ENCODE measurements around the gene MBTD1. TPM values are rescaled to one million over a fixed set of nuclear protein-coding genes. Genes with fewer than 3 reads are reported as not detected.

The MBTD1 gene
- total and polyA plus RNA-seq, 7 donors = 4.8 to 16.1 (median 12.5) TPM

GRCh38 chr17:51155416-51155815, 104.4 kb downstream of the MBTD1 start:
- WGBS, 2 donors = 95 to 98% methylated on average over 8 of the region's 8 CpGs
- Histone ChIP-seq H3K4me1 (peaks cover 0 to 22% (median 18%) of the 10 kb centered on the region in 4 donors), H3K27me3 (no peaks in the 10 kb centered on the region), H3K9me3 (no peaks in the 10 kb centered on the region), H3K4me3 (no peak overlapping the region), H3K36me3 (peaks cover 0 to 15% (median 0%) of the 10 kb centered on the region in 4 donors), H3K27ac (no peak overlapping the region)
- no peak for DNase-seq
- TF ChIP-seq POLR2A (IDR thresholded peaks at IDR 0.05) = no peak
- TF ChIP-seq POLR2AphosphoS5 (IDR thresholded peaks at IDR 0.05) = no peak
- intact Hi-C loops (cut with DNase I) = loop anchor here (10.0 kb wide), 1 partner anchor 611 kb away; the partner anchor contains the start of gene SPATA20

- peak overlapping the region in 2 of 4 donors; percentile 88 to 94 for H3K27ac ChIP-seq
- peaks cover 0 to 8% (median 0%) of the 10 kb centered on the region in 4 donors for H3K36me3 ChIP-seq
- peak overlapping the region; percentile 52 to 66 (median 57) for H3K4me3 ChIP-seq
- 5 to 15% methylated on average over 6 of the region's 6 CpGs for WGBS, 2 donors
- TF ChIP-seq CTCF (IDR thresholded peaks at IDR 0.05) (no peak), EP300 (IDR thresholded peaks at IDR 0.05) (no peak), POLR2AphosphoS5 (IDR thresholded peaks at IDR 0.05) (no peak)
- H3K4me1 ChIP-seq = peaks cover 0 to 22% (median 18%) of the 10 kb centered on the region in 4 donors
- H3K27me3 ChIP-seq = no peaks in the 10 kb centered on the region
- intact Hi-C loops (cut with DNase I) = loop anchor here (5.0 to 10.0 kb wide), 3 partner anchors 97 to 609 kb away; partner anchors contain the start of gene SPATA20
- H3K9me3 ChIP-seq = no peaks in the 10 kb centered on the region
- DNase-seq = no peak
These were observed 105.7 kb downstream of the MBTD1 start for GRCh38 chr17:51154176-51154575.

GRCh38 chr17:51153210-51154072, 106.4 kb downstream of the MBTD1 start, which contains the start of gene NME1:
Gene NME1 (plus strand): TSS chr17:51153559. CDS start chr17:51155655, 2,096 bp downstream.
- Histone ChIP-seq H3K36me3 (peaks cover 0 to 8% (median 0%) of the 10 kb centered on the region in 4 donors), H3K27me3 (no peaks in the 10 kb centered on the region), H3K9me3 (no peaks in the 10 kb centered on the region), H3K4me3 (peak within 1 kb of the TSS; percentile 52 to 66 (median 57)), H3K27ac (peak within 1 kb of the TSS; percentile 88 to 94 (median 88)), H3K4me1 (peaks cover 0 to 22% (median 18%) of the 10 kb centered on the region in 4 donors)
- 0% methylated on average over 60 of the region's 60 CpGs for WGBS, 2 donors
- intact Hi-C loops (cut with DNase I) = loop anchor here (1.0 to 10.0 kb wide), 5 partner anchors 32 to 609 kb away; partner anchors contain the start of gene SPATA20
- TF ChIP-seq POLR2A (IDR thresholded peaks at IDR 0.05) (no peak), POLR2AphosphoS5 (IDR thresholded peaks at IDR 0.05) (peak in 3 of 4 donors; percentile 65 to 87 (median 68)), EP300 (IDR thresholded peaks at IDR 0.05) (peak in 2 of 4 donors; percentile 16 to 33), CTCF (IDR thresholded peaks at IDR 0.05) (peak; percentile 65 to 70 (median 66))
- DNase-seq = peak; percentile 98

- no peak for DNase-seq
- Histone ChIP-seq H3K27me3 (no peaks in the 10 kb centered on the region), H3K4me3 (peak overlapping the region; percentile 10 to 66 (median 52)), H3K36me3 (peaks cover 0 to 8% (median 0%) of the 10 kb centered on the region in 4 donors), H3K4me1 (peaks cover 0 to 22% (median 18%) of the 10 kb centered on the region in 4 donors), H3K27ac (peak overlapping the region; percentile 88 to 94 (median 88)), H3K9me3 (no peaks in the 10 kb centered on the region)
- 10 to 26% methylated on average over 8 of the region's 8 CpGs for WGBS, 2 donors
- TF ChIP-seq CTCF (IDR thresholded peaks at IDR 0.05) (no peak), EP300 (IDR thresholded peaks at IDR 0.05) (no peak), POLR2A (IDR thresholded peaks at IDR 0.05) (no peak), POLR2AphosphoS5 (IDR thresholded peaks at IDR 0.05) (no peak)
- intact Hi-C loops (cut with DNase I) = loop anchor here (1.0 to 10.0 kb wide), 5 partner anchors 31 to 608 kb away; partner anchors contain the start of gene SPATA20
These were observed 107.1 kb downstream of the MBTD1 start for GRCh38 chr17:51152766-51153209.

GRCh38 chr17:51150932-51151331, 108.9 kb downstream of the MBTD1 start:
- Histone ChIP-seq H3K27ac (no peak overlapping the region), H3K36me3 (no peaks in the 10 kb centered on the region), H3K4me3 (no peak overlapping the region), H3K4me1 (peaks cover 0 to 22% (median 18%) of the 10 kb centered on the region in 4 donors), H3K9me3 (no peaks in the 10 kb centered on the region), H3K27me3 (no peaks in the 10 kb centered on the region)
- TF ChIP-seq POLR2A (IDR thresholded peaks at IDR 0.05) (no peak), EP300 (IDR thresholded peaks at IDR 0.05) (no peak), CTCF (IDR thresholded peaks at IDR 0.05) (no peak), POLR2AphosphoS5 (IDR thresholded peaks at IDR 0.05) (no peak)
- intact Hi-C loops (cut with DNase I) = loop anchor here (5.0 to 10.0 kb wide), 3 partner anchors 94 to 606 kb away; partner anchors contain the start of gene SPATA20
- DNase-seq = no peak
- 91 to 92% methylated on average over 5 of the region's 5 CpGs for WGBS, 2 donors
